SKM-1 treated with dmso at 0.1 percent for 144 hours (cell line): ENCODE data around the gene SLC39A12.

ENCODE experiments used
- DNase-seq: peaks from one replicate; lab custom pipeline; 2025; ENCODE audit not compliant: unreplicated experiment; lab: John Stamatoyannopoulos, UW

Gene SLC39A12

DNA sequence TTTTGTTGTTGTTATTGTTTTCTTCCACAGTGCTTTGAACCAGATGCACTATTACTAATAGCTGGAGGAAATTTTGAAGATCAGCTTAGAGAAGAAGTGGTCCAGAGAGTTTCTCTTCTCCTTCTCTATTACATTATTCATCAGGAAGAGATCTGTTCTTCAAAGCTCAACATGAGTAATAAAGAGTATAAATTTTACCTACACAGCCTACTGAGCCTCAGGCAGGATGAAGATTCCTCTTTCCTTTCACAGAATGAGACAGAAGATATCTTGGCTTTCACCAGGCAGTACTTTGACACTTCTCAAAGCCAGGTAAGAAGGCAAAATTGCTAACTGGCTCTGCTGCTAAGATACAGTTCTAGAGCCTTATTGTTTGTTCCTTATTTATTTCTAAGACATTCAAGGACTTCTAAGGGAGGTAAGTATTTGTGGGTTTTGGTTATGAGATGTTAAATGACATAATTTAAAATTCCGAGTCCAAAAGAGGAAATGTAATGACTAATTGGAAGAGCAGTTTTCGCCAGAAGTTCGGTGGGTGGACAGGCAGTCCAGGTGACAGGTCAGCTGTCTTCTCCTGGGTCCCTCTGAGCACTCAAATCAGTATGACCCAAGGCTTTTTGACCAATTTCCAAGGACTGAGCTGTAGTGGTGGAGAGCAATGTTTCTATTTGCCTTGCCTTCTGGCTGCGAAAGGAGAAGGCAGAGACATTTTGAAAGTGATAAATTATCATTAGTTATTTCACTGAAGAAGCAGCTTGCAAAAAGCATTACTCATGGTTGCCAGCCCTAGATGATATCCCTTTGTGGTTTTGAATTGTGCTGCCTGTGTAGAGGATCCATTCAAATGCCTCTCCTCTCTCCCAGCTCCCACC lies 10.1 kb downstream of the SLC39A12 start:
- no peak for DNase-seq

DNA sequence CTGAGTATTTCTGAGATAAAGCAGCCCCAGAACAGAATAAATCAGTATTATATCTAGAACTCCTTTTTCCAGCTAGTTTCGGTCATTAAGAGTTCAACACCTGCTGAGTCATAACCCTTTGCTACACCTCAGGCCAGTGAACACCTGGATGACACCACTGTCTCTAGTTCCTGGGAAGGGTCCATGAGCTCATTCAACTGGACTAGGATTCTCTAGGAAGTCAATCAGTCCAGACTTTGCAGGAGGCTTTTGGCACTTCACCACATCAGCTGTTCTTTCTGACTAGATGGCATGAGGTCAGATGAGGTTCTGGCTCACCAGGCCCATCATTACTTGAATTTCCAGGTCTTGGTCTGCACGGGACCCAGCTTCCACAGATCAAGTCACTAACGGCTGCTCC lies 11.7 kb downstream of the SLC39A12 start:
- no peak for DNase-seq

DNA sequence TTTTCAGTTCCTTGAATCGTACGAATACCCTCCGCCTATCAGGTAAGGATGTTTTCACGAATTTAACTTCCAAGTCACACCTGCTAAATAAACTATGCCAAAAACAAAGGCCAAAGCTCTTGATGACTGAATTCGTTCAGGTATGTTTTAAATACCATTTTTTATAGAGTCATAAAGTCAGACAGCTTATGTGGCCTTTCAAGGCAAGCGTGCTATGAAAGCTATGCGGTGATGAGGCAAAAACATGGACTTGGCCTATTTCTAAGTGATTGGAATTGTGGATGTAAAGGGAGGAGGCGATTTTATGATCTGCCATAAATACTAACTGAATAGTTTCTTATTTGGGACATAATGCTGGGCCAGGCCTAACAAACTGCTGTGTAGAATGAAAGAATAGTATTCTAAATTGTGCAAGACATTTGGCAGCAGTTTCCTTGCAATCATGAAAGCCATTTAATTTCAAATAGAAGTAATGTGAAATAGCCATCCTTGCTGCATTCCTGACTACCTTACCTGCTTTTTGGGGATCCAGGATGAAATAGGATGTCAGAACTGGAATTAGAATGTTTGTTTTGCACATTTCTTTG lies 14.0 kb downstream of the SLC39A12 start:
- DNase-seq: no peak

DNA sequence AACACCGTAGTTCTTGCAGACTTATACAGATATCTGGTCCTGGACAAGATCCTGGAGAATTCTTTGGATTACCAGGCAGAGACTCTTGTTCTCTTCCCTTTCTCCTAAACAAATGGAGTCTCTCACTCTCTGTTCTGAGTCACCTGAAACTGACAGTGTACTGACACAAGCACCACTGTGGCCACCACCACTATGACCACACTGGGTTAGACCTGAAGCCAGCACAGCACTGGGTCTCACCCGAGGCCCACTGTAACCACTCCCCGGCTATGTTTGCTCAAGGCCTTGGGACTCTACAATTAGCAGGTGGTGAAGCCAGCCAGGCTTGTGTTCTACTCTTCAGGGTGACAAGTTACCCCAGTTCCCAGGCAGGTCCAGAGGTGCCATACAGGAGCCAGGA lies 22.8 kb downstream of the SLC39A12 start:
- DNase-seq: no peak

DNA sequence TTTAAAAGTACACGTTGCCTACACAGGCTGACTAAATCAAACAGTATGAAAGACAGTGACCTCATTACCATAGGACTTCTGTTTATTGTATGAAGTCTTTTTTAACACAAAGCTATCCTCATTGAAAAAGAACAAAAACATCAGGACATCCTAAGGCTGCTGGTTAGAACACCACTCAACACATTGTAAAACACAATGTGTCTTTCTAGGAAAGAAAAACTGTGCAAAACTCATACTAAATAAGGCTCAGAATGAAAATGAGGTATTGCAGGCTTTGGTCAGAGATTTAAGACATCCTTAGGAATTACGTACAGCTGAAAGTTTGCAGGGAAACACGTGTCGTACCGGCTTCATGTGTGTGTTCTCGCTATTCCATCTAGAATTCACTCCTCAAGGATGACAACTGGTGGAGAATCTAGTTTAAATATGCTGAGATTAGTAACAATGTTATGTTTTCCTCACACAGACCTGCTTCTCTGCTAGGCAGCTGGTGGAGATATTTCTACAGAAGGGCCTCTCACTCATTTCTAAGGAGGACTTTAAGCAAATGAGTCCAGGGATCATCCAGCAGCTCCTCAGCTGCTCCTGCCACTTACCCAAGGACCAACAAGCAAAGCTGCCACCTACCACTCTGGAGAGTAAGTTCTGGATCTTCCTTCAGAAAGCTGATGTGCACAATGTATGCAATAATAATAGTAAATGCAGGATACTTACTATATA lies 29.3 kb downstream of the SLC39A12 start:
- no peak for DNase-seq

DNA sequence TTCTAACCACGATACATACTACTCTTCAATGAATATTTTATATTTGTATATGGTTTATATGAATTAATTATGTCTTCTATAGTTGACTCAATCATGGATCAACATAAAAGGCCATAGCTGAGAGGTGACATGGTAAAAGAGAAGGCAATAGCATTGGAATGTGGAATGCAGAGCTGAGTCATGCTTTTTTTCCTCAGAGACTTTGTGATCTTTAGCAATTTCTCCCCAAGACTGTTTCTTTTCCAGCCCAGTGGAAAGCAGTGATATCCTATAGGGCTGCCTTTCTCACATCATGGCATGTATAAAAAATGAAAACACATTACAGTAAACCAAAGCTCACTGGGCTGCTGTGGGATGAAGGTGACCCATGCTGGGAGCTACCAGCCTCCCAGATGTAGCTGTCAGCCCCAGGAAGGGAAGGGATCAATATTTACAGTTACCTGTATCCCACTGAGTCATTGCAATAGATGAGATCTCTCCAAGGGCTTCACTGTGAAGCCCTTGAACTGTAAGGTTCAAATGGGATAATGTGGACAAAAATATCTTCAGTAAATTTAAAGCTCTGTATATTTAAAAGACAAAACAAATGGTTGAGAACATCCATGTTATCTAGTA lies 30.2 kb downstream of the SLC39A12 start:
- no peak for DNase-seq

DNA sequence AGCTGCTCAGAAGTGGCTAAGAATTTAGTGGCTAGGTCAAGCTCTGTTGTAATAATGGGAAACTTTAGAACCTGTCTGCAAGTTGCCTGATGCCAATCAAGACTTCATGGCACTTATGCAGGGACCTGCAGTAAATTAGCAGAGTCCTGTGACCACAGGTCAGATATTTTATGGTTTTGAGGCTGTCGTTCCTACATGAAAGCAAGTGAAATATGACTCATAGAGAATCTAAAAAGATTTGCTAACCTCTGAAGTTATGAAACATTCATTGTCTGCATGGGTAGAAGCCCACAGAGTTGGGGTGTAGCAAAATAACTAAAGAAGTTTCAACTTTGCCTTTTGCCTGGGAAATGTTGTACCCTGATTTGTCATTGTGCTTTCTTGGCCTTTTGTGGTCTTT lies 32.3 kb downstream of the SLC39A12 start:
- no peak for DNase-seq

DNA sequence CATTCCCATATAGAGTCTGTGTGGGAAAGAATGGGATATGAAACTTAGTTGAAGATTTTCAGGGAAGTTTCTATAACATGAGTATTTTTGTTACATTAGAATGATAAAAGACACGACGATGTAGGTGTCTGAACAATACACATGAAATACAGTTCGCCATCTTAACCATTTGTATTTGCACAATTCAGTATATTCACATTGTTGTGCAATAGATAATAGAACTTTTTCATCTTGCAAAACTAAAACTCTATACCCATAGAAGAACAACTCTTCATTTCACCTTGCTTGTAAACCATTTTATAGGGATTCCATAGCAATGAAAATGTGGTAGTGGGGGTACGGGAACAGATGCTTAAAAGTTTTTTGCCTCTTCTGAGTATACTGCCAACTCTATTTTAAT lies 32.8 kb downstream of the SLC39A12 start:
- DNase-seq: no peak

DNA sequence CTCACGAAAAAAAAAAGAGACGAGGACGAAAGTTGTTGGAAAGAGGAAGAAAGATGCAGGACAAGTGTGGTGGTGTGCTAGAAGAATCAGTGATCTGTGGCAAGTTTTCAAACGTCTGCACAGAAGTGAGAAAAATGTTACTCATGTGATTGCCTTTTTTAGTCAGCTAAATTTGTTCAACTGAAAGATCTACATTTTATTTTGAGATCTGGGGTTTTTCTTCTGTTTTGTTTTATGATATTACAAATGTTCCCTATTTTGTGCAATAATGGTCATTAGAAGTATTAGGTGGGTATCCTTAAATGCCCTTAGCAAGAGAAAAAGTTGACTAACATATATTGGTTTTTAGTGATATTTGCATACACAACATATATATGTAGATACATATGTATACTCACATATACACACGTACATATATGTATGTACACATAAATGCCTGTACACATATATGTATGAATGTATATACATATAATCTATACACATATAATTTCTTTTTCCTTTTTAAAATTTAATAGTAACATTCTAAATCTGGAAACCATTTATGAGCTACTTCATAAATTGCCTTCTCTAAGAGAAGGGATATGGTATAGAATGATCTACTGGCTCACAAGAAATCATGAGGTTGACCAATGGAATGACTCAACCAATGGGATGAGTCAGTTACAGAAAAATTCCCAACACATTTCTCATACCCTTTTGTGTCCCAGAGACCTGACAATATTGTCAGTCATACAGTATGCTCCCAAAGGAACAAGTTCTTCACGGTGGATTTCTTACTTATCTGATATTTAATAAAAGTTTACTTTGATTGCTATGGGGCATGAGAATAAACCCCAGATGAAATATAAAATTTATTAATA lies 38.4 kb downstream of the SLC39A12 start:
- DNase-seq: no peak

DNA sequence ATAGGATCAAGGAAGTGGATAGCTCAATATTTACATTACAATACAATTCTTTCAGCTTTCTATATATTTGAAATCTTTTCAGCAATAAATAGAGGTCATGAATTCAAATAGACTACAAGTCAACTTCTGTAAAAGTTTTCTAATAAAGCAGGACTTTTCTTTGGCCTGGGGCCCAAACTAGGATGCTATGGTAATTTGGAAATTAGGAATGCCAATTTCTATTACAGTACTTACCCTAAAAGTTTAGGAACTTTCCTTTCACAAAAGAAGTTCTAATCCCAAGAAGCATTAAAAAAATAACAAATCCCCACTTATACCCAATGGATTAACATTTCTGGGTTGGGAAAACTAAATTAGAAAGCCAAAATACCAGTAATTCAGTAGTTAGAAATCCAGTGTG lies 40.5 kb downstream of the SLC39A12 start:
- DNase-seq: no peak

DNA sequence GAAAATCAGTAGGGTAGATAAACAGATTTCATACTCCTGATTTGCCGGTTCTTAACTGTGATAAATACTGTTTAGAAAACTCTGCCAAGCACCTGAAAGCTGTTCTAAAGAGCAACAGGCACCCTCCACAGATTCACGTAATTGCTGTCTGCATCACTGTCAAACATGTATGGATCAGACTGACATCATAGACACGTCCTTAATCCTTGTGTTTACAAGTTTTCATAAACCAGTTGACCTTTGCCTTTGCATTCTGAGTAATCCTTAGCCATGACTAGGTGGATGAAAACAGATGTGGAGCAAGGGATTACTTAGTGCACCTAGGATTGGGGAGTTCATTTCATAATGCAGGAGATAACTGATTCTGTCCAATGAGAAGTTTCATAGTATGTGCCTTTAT lies 41.6 kb downstream of the SLC39A12 start:
- DNase-seq: no peak

DNA sequence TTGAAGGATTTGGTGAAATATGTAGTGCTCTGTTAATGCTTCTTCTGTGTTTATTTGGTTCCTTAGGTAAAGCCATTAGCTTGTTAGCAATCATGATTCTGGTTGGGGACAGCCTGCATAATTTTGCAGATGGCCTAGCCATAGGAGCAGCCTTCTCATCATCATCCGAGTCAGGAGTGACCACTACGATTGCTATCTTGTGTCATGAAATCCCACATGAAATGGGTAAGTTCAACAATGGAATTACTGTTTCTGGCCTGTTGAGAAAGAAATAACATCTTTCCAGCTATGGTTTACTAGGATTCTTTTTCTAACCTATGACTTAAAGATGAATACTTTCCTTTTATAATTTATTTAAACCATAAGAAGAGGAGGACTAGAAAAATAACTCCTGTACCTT lies 48.9 kb downstream of the SLC39A12 start:
- DNase-seq: no peak

DNA sequence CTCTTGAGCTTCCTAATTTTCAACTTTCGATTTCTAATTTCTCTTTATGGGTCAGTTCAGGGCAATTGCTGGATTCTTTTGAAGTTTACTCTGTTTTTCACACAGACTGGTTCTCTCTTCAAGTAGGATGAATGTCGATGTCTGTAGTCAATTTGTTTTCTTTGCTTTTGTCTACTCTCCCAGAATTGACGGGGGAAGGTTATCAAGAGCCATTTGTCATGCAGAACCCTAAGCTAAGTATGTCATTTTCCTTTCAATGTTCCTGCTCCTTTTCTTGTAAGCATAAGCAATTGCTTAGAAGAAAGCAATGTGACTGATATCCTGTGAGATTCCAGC lies 53.7 kb downstream of the SLC39A12 start:
- DNase-seq: no peak

DNA sequence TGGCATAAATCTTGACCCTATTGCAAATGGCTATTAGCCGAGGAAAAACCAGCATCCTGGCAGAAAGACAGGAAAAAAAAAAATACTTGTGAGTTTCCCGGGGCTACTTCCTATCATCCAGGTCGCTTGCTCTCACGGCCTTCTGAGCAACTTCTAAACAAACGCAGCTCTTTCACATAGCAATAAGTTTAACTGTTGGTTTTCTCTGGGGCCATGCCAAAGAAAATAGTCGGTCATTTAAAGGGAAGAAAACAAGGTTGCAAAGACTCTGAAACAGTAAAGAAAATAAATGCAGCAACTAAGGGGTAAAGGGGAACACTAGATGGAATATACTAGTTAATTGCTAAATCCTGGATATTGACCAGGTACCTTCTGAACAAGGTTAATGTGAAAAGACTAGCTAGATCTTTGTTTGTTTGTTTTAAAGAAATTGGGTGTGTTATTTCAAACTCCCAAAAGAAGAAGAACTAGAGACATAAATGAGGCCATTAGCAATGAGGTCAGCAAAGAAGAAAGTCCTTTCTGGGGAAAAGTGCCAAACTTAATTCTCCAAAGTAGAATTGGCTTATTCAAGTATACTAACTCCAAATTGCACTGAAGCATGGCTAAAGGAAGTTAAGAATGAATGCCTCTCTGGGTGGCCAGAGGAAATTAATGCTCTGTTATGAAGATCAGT lies 54.2 kb downstream of the SLC39A12 start:
- DNase-seq: no peak

DNA sequence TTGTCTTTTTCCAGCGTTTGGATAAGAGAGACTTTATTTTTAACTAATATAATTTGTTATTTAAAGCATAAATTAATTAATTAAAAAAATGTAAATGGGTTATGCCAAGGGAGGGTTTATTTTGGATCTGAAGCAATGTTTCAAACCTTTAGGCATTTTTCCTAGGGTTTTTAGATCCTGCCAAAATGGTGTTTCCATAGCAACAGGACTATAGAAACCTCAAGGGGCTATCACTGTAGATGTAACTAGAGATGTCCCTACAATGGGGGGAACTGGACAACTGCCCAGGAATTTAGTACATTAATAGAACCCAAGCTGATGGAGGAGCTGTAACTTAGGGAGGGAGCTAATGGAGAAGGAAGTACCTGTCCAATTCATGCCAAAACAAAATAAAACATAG lies 57.3 kb downstream of the SLC39A12 start:
- no peak for DNase-seq

DNA sequence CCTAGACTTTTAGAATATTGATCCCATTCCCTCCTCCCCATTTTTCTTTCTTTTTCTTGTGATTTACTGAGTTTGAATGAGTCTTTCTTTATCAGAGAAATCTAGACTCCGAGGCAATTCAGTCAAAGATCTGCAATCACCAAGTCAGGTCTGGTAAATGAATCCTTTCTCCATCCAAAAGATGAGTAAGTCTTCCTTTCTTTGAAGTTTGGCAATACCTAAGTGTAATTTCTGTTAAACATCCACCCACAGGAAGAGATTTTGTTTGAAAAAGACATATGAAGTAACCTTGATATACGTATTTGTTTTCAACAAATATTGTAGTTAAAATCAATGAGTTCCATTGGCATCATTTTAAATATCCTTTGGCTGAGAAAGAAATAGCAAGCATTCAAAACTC lies 58.3 kb downstream of the SLC39A12 start:
- no peak for DNase-seq

DNA sequence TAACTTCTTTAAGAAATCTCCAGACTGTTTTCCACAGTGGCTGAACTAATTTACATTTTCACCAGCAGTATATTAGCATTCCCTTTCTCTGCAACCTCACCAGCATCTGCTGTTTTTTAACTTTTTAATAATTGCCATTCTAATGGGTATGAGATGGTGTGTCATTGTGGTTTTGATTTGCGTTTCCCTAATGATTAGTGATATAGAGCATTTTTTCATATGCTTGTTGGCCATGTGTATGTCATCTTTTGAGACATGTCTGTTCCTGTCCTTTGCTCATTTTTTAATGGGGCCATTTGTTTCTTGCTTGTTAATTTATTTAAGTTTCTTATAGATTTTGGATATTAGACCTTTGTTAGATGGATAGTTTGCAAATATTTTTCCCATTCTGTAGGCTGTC lies 68.8 kb downstream of the SLC39A12 start:
- DNase-seq: no peak

DNA sequence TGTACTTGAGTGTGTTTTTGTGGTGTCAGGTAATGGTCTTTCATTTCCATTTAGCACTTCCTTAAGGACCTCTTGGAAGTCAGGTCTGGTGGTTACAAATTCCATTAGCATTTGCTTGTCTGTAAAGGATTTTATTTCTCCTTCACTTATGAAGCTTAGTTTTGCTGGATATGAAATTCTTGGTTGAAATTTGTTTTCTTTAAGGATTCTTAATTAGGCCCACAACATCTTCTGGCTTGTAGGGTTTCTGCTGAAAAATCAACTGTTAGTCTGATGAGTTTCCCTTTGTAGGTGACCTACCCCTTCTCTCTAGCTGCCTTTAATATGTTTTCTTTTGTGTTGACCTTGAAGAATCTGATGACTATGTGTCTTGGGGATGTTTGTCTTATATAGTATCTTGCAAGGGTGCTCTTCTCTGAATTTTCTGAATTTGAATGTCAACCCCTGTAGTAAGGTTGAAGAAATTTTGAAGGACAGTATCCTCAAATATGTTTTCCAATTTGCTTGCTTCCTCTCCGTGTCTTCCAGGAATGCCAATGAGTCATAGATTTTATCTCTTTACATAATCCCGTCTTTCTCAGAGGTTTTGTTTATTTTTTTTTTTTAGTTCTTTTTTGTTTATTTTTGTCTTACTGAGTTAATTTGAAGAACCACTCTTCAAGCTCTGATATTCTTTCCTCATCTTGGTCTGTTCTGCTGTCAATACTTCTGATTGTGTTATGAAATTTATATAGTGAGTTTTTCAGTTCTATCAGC lies 70.2 kb downstream of the SLC39A12 start:
- no peak for DNase-seq

DNA sequence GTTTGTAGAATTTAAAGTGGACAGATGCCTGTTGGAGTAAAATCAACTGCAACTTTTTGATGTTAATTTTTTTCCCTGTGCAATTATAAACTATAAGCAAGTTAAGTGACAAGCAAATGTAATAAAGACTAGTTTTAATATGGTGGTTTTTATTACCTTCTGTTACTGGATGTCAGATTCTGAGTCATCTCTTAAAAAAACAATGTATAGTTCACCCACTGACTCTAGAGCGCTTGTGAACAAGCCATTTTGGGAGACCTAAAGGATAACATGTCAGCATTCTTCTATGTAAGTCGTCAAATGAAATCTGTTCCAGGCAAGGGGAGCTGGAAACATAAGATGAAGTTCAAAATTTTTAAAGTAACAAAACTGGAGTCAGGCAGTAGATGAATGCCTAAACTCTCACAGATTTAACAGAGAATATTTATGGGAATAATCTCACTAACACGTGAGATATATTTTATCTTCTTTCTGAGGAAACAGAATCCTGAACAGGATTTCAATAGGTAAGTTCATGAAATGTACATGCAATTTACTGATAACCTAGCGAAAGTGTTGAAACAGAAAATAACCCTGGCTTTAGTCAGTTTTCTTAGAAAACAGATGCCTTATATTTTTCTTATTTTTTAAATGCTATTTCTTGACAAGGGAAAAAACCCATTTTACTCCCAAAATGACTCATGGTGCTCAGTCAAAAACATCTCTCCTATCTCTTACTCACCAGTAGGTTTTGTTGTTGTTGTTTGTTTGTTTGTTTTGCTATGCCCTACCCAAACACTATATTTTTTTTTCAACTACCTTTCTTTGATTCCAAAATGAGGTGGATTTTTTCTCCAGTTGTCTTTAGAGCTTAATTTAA lies 91.7 kb downstream of the SLC39A12 start:
- no peak for DNase-seq
